HUES64 (cell line): Measurements from ENCODE around the gene PSMD11.
A peak's percentile ranks its signal among the peaks of the same experiment; 100 is the strongest.

ENCODE experiments used
- H3K27ac ChIP-seq: 2 replicates; pipeline ENCODE4 v1.7.0; 2013; ENCODE audit warnings: low read depth, low read length, inconsistent platforms
- H3K27me3 ChIP-seq: 2 replicates; pipeline ENCODE4 v1.6.1; 2013; ENCODE audit warnings: mild to moderate bottlenecking, low read length; ENCODE audit not compliant: insufficient read depth
- H3K36me3 ChIP-seq: 2 replicates; pipeline ENCODE4 v1.6.1; 2013; ENCODE audit warnings: mild to moderate bottlenecking, low read length; ENCODE audit not compliant: insufficient read depth
- H3K4me1 ChIP-seq: 2 replicates; pipeline ENCODE4 v1.6.1; 2013; ENCODE audit warnings: mild to moderate bottlenecking, low read length, moderate library complexity; ENCODE audit not compliant: insufficient read depth
- H3K4me3 ChIP-seq: 2 replicates; pipeline ENCODE4 v1.5.1; 2013; ENCODE audit warnings: mild to moderate bottlenecking, low read length, moderate library complexity
- H3K9ac ChIP-seq: 2 replicates; pipeline ENCODE4 v1.6.1; 2013; ENCODE audit warnings: mild to moderate bottlenecking, low read depth, low read length
- H3K9me3 ChIP-seq: 2 replicates; pipeline ENCODE4 v1.6.1; 2013; ENCODE audit warnings: low read depth, low read length; ENCODE audit not compliant: insufficient read depth
- WGBS: fragments of 150-250, 120-280 bp; methylation state at CpG from one replicate; pipeline ENCODE4 v1.1.7; 2013; ENCODE audit warnings: missing lambda C conversion rate; 5-methylcytosine and 5-hydroxymethylcytosine counted together

The PSMD11 gene

DNA sequence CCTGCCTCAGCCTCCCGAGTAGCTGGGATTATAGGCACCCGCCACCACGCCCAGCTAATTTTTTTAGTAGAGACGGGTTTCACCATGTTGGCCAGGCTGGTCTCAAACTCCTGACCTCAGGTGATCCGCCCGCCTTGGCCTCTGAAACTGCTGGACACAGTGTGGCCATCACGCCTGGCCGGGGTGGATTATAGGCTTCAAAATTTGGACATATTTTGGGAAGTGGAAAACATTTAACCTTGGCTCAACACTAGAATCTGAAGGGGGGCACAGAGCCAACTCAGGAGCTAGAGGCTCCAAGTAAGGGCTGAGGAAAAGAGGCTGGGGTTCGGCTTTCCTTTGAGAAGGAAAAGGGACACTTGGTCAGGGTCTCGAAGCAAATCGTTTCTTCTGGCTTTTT lies 40.3 kb downstream of the PSMD11 start:
- Histone ChIP-seq H3K4me1 (peaks cover 17% of the 10 kb centered on the region), H3K9ac (no peak overlapping the region), H3K27me3 (no peaks in the 10 kb centered on the region), H3K27ac (no peak overlapping the region), H3K4me3 (no peak overlapping the region), H3K9me3 (no peaks in the 10 kb centered on the region), H3K36me3 (peaks cover 49% of the 10 kb centered on the region)
- WGBS: 94% methylated on average over 10 of the region's 11 CpGs

- 84% methylated on average over 12 of the region's 12 CpGs for WGBS
- Histone ChIP-seq H3K9ac (peak overlapping the region; percentile 81; the same call in 1 of the 2 replicates), H3K4me1 (peaks cover 21% of the 10 kb centered on the region), H3K27me3 (no peaks in the 10 kb centered on the region), H3K27ac (no peak overlapping the region), H3K36me3 (peaks cover 49% of the 10 kb centered on the region), H3K9me3 (no peaks in the 10 kb centered on the region), H3K4me3 (peak overlapping the region; percentile 41)
Observed at GRCh38 chr17:32485261-32486110, 41.2 kb downstream of the PSMD11 start.

DNA sequence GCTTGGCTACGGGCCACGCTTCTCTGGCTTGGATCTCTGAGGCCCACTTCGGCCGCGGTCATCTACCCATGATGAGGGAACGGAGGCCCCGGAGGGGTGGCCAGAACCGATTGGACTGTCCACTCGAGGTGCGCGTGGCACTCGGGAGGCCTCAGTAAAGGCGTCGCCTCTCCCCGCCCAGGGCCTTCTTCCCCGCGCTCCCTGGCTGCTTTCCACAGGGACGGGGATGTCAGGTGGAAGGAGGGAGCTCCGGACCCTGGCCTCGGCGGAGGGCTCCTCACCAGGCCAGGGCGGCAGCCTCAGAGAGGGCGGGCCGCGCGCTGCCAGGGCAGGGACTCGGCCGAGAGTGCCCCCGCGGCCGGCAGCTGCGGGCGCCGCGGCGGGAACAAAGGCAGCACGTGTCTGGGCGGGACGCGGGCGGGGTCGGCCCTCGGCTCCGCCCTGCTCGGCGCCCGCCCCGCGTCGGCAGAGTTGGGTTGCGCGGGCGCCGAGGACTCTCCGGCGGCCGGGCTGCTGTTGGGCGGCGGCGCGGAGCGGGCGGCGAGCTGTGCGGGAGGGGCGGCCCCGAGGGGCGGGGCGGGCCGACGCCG lies 41.9 kb downstream of the PSMD11 start:
- WGBS: 15% methylated on average over 72 of the region's 72 CpGs
- no peaks in the 10 kb centered on the region for H3K27me3 ChIP-seq
- H3K27ac ChIP-seq: peak overlapping the region; percentile 81; the same call in 1 of the 2 replicates
- H3K36me3 ChIP-seq: peaks cover 48% of the 10 kb centered on the region
- H3K9ac ChIP-seq: peak overlapping the region; percentile 81
- H3K4me1 ChIP-seq: peaks cover 21% of the 10 kb centered on the region
- H3K9me3 ChIP-seq: no peaks in the 10 kb centered on the region
- peak overlapping the region; percentile 86 for H3K4me3 ChIP-seq

GRCh38 chr17:32486701-32487472 lies 42.6 kb downstream of the PSMD11 start, which contains the start of gene CDK5R1:
CDK5R1 (plus strand) TSS chr17:32486993; CDS start chr17:32487621, 628 bp downstream.
- Histone ChIP-seq H3K36me3 (peaks cover 41% of the 10 kb centered on the region), H3K27me3 (no peaks in the 10 kb centered on the region), H3K4me1 (peaks cover 25% of the 10 kb centered on the region), H3K4me3 (peak within 1 kb of the TSS; percentile 86), H3K9ac (peak within 1 kb of the TSS; percentile 81), H3K27ac (peak within 1 kb of the TSS; percentile 81; the same call in 1 of the 2 replicates), H3K9me3 (no peaks in the 10 kb centered on the region)
- WGBS: under 1% methylated on average over 135 of the region's 135 CpGs

- H3K9ac ChIP-seq: peak overlapping the region; percentile 79
- H3K4me1 ChIP-seq: peaks cover 29% of the 10 kb centered on the region
Observed at GRCh38 chr17:32487473-32488176, 43.3 kb downstream of the PSMD11 start.

GRCh38 chr17:32488177-32488542 lies 43.9 kb downstream of the PSMD11 start:
- peak overlapping the region; percentile 86 for H3K4me3 ChIP-seq
- H3K36me3 ChIP-seq: peaks cover 32% of the 10 kb centered on the region
- H3K9ac ChIP-seq: no peak overlapping the region
- no peak overlapping the region for H3K27ac ChIP-seq
- H3K4me1 ChIP-seq: peaks cover 25% of the 10 kb centered on the region
- no peaks in the 10 kb centered on the region for H3K9me3 ChIP-seq
- 88% methylated on average over 16 of the region's 16 CpGs for WGBS
- no peaks in the 10 kb centered on the region for H3K27me3 ChIP-seq

More at GRCh38 chr17:32487473-32488176, 43.3 kb downstream of the PSMD11 start:
- Histone ChIP-seq H3K27me3 (no peaks in the 10 kb centered on the region), H3K4me3 (peak overlapping the region; percentile 86), H3K9me3 (no peaks in the 10 kb centered on the region), H3K27ac (peak overlapping the region; percentile 43; the same call in 1 of the 2 replicates), H3K36me3 (peaks cover 33% of the 10 kb centered on the region)
- WGBS: 28% methylated on average over 59 of the region's 59 CpGs

DNA sequence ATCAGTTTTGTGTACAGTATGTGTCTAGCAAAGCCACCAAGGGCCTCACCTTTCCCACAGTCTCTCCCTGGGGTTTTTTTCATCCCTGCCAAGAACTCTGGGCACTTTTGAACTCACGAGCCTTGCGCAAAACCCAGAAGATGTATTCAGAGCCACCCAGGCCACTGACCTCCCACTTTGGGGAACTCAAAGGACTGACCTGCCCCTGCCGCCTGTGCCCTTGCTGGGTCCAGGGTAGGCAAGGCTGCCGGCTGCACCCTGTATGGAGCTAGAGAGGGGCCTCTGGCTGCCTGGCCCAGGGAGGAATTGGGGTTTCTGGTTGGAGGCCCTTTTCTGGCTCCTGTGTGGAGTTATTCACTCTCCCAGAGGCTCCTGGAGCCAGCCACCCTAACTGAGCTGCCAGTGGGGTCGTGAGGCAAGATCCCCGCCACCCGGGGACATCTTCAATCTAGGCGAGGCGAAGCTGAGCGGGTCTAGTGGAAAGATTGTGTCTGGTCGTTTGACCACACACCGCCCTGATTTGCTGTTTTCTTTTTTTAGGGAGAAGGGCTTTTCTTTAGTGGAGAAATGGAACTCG lies 44.4 kb downstream of the PSMD11 start:
- no peak overlapping the region for H3K9ac ChIP-seq
- peaks cover 32% of the 10 kb centered on the region for H3K36me3 ChIP-seq
- H3K27me3 ChIP-seq: no peaks in the 10 kb centered on the region
- no peaks in the 10 kb centered on the region for H3K9me3 ChIP-seq
- H3K27ac ChIP-seq: no peak overlapping the region
- H3K4me1 ChIP-seq: peaks cover 21% of the 10 kb centered on the region
- peak overlapping the region; percentile 86; the same call in 1 of the 2 replicates for H3K4me3 ChIP-seq
- WGBS: 95% methylated on average over 13 of the region's 13 CpGs

DNA sequence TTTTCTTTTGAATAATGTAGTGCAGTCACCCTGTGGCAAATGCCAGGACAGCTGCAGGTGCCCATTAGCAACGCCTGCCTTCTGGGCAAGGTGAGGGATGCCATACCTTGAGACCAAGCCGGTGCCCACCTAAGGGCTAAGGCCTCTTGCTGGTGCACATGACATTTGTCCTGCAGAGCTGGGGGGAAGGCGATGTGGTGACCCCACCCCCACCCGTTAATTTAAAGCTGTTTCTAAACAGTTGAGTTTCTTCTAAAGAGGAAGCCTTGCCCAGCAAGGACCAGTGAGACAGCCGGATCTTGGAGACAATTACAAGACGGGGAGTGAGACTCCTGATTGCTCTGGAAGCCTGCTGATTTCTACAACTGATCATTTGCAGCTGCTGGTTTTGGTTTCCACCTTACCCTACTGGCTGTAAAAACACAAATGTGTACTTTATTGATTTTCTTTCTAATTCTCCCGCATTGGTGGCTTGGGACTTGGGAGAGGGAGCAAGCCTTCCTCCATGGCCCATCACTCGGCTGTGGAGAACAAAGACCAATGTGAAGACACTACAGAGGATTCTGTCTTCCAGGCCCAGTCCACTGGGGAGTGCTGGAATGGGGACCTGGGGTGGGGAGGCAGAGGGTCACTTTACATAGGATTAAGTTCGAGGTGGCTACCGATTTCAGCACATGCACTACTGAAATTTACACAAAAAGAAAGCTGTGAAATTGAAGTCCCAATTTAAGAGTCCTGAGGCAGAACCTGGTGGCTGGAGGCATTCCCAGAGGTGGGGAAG lies 45.2 kb downstream of the PSMD11 start:
- no peak overlapping the region for H3K27ac ChIP-seq
- H3K4me3 ChIP-seq: no peak overlapping the region
- no peak overlapping the region for H3K9ac ChIP-seq
- H3K36me3 ChIP-seq: peaks cover 32% of the 10 kb centered on the region
- 92% methylated on average over 8 of the region's 10 CpGs for WGBS
- no peaks in the 10 kb centered on the region for H3K27me3 ChIP-seq
- no peaks in the 10 kb centered on the region for H3K9me3 ChIP-seq
- peaks cover 14% of the 10 kb centered on the region; the same call in 1 of the 2 replicates for H3K4me1 ChIP-seq

GRCh38 chr17:32490101-32490482 lies 45.8 kb downstream of the PSMD11 start:
- Histone ChIP-seq H3K4me1 (peaks cover 14% of the 10 kb centered on the region; the same call in 1 of the 2 replicates), H3K36me3 (peaks cover 32% of the 10 kb centered on the region), H3K9me3 (no peaks in the 10 kb centered on the region), H3K27me3 (no peaks in the 10 kb centered on the region), H3K4me3 (no peak overlapping the region), H3K27ac (no peak overlapping the region), H3K9ac (no peak overlapping the region)
- 84% methylated on average over 16 of the region's 16 CpGs for WGBS
